GM12878 (cell line): ENCODE measurements around the gene KDF1. TPM values are rescaled to one million over a fixed set of nuclear protein-coding genes. Genes with fewer than 3 reads are reported as not detected.

ENCODE experiments used
- BHLHE40 ChIP-seq, 2 experiments: fragments of 450-650 bp in 1 of 2; IDR thresholded peaks; 2 replicates each; pipeline ENCODE4 v1.6.1; 2011 to 2017; ENCODE audit warnings: low read depth in 2 of 2, borderline replicate concordance in 1 of 2, improper control_type of control experiment in 1 of 2, low read length in 1 of 2, mild to moderate bottlenecking in 1 of 2
- ELK1 ChIP-seq: IDR thresholded peaks from 2 replicates; pipeline ENCODE4 v1.6.1; 2012; ENCODE audit warnings: low read depth, low read length, improper control_type of control experiment
- EP300 ChIP-seq, 2 experiments: fragments of 150-350 bp in 1 of 2; IDR thresholded peaks; 2 replicates each; pipeline ENCODE4 v1.6.1; 2011 to 2012; ENCODE audit warnings: low read depth in 2 of 2, low read length in 2 of 2, borderline replicate concordance in 1 of 2, improper control_type of control experiment in 1 of 2, inconsistent platforms in 1 of 2; ENCODE audit not compliant: control insufficient read depth in 1 of 2
- GABPA ChIP-seq: IDR thresholded peaks from 2 replicates; pipeline ENCODE4 v1.6.1; 2014; ENCODE audit warnings: antibody characterized with exemption, low read depth, mild to moderate bottlenecking, inconsistent platforms
- LARP7 ChIP-seq: fragments of 450-650 bp; IDR thresholded peaks from 2 replicates; pipeline ENCODE4 v1.6.1; 2017; ENCODE audit warnings: mild to moderate bottlenecking
- RAD21 ChIP-seq: IDR thresholded peaks from 2 replicates; pipeline ENCODE4 v1.6.1; 2011; ENCODE audit warnings: mild to moderate bottlenecking, low read depth, low read length, moderate library complexity; ENCODE audit not compliant: insufficient read depth
- YY1 ChIP-seq: IDR thresholded peaks from 2 replicates; pipeline ENCODE4 v1.6.1; 2011; ENCODE audit warnings: low read depth, mild to moderate bottlenecking, low read length
- ZNF384 ChIP-seq: IDR thresholded peaks from 2 replicates; pipeline ENCODE4 v1.6.1; 2012; ENCODE audit warnings: low read depth, mild to moderate bottlenecking, low read length, improper control_type of control experiment, borderline replicate concordance
- polyA plus RNA-seq, 11 experiments: library from polyadenylated mRNA; depleted of rRNA in 4 of 11; unstranded in 6 of 11; stranded (reverse) in 5 of 11; fragments of >200 nt; fragmentation: Nextera tagmentation in 4 of 11; fragmentation: Illumina TruSeq in 1 of 11; extraction: Ambion mirVana in 4 of 11; extraction: Trizol in 1 of 11; gene quantifications; 1 replicate in 1 of 11; 2 replicates in 10 of 11; pipeline versions ENCODE4 v1.2.1 to v1.2.3, GENCODE V29; 2011 to 2016; ENCODE audit warnings: inconsistent platforms in 2 of 11, missing spikeins in 2 of 11, low read depth in 1 of 11
- total RNA-seq, 4 experiments: library from RNA; depleted of rRNA in 3 of 4; stranded (reverse); fragments of >200 nt in 3 of 4; fragmentation: Illumina TruSeq in 1 of 4; extraction: Trizol in 1 of 4; gene quantifications; 2 replicates each; pipeline versions ENCODE4 v1.2.1 to v1.2.3, GENCODE V29; 2013 to 2021
- TF ChIP-seq, protein P1 (sequence below): fragments of 450-650 bp; IDR thresholded peaks from 2 replicates; pipeline ENCODE4 v1.6.1; 2017; ENCODE audit warnings: antibody characterized with exemption, mild to moderate bottlenecking, moderate library complexity

KDF1 gene
- total and polyA plus RNA-seq, 10 of the 15 experiments (the other 5 are each of a cell fraction or from before 2014, with no cell fraction given), result 0.03 to 0.13 (median 0.04) TPM; not detected in 7

DNA sequence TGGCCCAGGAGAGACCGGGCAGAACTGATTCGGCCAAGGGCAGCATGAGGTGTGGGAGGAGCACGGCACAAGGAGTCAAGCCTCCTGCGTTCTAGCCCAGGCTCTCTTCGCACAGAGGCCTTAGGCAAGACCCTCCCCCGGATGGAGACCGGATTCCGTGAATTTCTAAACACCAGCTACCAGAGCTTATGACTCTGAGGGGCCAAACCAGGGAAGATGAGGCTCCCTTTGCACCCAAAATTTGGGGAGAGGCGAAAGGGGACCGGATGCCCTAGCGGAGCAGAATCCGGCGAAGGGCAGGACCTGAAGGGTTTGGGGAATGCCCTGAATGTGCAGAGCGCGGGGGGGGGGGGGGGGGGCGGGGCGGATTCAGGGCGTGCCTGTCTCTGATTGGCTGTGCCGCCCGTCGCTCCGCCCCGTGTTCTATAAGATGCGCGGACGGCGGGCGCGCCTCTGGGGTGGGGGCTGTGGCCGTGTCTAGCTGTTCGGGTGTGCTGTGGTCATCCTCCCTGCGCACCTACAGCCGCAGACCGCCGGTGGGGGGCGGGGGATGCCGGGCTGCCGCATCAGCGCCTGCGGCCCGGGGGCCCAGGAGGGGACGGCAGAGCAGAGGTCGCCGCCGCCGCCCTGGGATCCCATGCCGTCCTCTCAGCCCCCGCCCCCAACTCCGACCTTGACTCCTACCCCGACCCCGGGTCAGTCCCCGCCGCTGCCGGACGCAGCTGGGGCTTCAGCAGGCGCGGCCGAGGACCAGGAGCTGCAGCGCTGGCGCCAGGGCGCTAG is 33.2 kb upstream of the KDF1 start, which contains the start of gene TRNP1 (continued):
- TF ChIP-seq, protein P1, sequence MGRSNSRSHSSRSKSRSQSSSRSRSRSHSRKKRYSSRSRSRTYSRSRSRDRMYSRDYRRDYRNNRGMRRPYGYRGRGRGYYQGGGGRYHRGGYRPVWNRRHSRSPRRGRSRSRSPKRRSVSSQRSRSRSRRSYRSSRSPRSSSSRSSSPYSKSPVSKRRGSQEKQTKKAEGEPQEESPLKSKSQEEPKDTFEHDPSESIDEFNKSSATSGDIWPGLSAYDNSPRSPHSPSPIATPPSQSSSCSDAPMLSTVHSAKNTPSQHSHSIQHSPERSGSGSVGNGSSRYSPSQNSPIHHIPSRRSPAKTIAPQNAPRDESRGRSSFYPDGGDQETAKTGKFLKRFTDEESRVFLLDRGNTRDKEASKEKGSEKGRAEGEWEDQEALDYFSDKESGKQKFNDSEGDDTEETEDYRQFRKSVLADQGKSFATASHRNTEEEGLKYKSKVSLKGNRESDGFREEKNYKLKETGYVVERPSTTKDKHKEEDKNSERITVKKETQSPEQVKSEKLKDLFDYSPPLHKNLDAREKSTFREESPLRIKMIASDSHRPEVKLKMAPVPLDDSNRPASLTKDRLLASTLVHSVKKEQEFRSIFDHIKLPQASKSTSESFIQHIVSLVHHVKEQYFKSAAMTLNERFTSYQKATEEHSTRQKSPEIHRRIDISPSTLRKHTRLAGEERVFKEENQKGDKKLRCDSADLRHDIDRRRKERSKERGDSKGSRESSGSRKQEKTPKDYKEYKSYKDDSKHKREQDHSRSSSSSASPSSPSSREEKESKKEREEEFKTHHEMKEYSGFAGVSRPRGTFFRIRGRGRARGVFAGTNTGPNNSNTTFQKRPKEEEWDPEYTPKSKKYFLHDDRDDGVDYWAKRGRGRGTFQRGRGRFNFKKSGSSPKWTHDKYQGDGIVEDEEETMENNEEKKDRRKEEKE, result no peak
- TF ChIP-seq YY1, result no peak
- no peak for TF ChIP-seq ZNF384
- no peak for TF ChIP-seq EP300 (IDR thresholded peaks at IDR 0.05; ENCODE audit: borderline replicate concordance in 1 of 2, control insufficient read depth in 1 of 2, low read depth in 2 of 2, low read length in 2 of 2)
- no peak for TF ChIP-seq RAD21
- no peak for TF ChIP-seq GABPA
- TF ChIP-seq LARP7, result no peak
- TF ChIP-seq BHLHE40 (IDR thresholded peaks at IDR 0.05; ENCODE audit: borderline replicate concordance in 1 of 2, low read depth in 2 of 2, low read length in 1 of 2), result 0 out of 4 replicates have a peak, but pooled peaks of 1 of the 2 experiments have one; percentile 7
- no peak for TF ChIP-seq ELK1
